Ectodermal cell (in vitro differentiated cells): Measurements from ENCODE around the gene ELL.
"Not testable (repeated sequence)": the region's sequence is repeated elsewhere in the genome, so short reads cannot be mapped to it uniquely, and the experiment has no call there.

ENCODE experiments used
- H3K27ac ChIP-seq: 2 replicates; pipeline ENCODE4 v1.7.0; 2013; ENCODE audit warnings: mild to moderate bottlenecking, low read depth, low read length; ENCODE audit not compliant: insufficient read depth, poor library complexity, severe bottlenecking
- H3K27me3 ChIP-seq: 2 replicates; pipeline ENCODE4 v1.7.0; 2013; ENCODE audit warnings: mild to moderate bottlenecking, low read length; ENCODE audit not compliant: insufficient read depth, control insufficient read depth, poor library complexity, severe bottlenecking
- H3K36me3 ChIP-seq: one replicate; pipeline ENCODE4 v1.7.0; 2013; ENCODE audit warnings: low read length; ENCODE audit not compliant: control insufficient read depth, insufficient read depth
- H3K4me1 ChIP-seq: one replicate; pipeline ENCODE4 v1.7.0; 2013; ENCODE audit warnings: low read length; ENCODE audit not compliant: control insufficient read depth, insufficient read depth
- H3K4me3 ChIP-seq: 2 replicates; pipeline ENCODE4 v1.7.0; 2013; ENCODE audit warnings: low read depth, low read length, control low read depth; ENCODE audit not compliant: insufficient read depth
- H3K9me3 ChIP-seq: 2 replicates; pipeline ENCODE4 v1.7.0; 2013; ENCODE audit warnings: mild to moderate bottlenecking, low read length, moderate library complexity; ENCODE audit not compliant: control insufficient read depth
- WGBS, 2 experiments: methylation state at CpG; one replicate each; pipeline ENCODE4 v1.1.7; 2013; ENCODE audit warnings: missing lambda C conversion rate in 2 of 2; 5-methylcytosine and 5-hydroxymethylcytosine counted together

The ELL gene

GRCh38 chr19:18542941-18543813 is 21.3 kb upstream of the ELL start, which contains the start of gene FKBP8:
FKBP8 (minus strand) TSS chr19:18543573; CDS start chr19:18541970, 1,603 bp downstream.
- 0% methylated on average over 81 of the region's 86 CpGs for WGBS, 2 experiments
- Histone ChIP-seq H3K9me3 (no peaks in the 10 kb centered on the region), H3K27me3 (no peaks in the 10 kb centered on the region), H3K27ac (no peak within 1 kb of the TSS), H3K4me1 (no peaks in the 10 kb centered on the region), H3K36me3 (peaks cover 22% of the 10 kb centered on the region), H3K4me3 (peak within 1 kb of the TSS; percentile 47)

GRCh38 chr19:18541992-18542940 is 20.4 kb upstream of the ELL start:
- Histone ChIP-seq H3K9me3 (no peaks in the 10 kb centered on the region), H3K36me3 (peaks cover 28% of the 10 kb centered on the region), H3K4me3 (peak overlapping the region; percentile 47), H3K4me1 (no peaks in the 10 kb centered on the region), H3K27me3 (no peaks in the 10 kb centered on the region), H3K27ac (no peak overlapping the region)
- WGBS, 2 experiments = 33% methylated on average over 11 of the region's 11 CpGs

- no peaks in the 10 kb centered on the region for H3K4me1 ChIP-seq
- H3K27ac ChIP-seq = no peak overlapping the region
- 94 to 95% methylated on average over 21 of the region's 21 CpGs for WGBS, 2 experiments
- H3K36me3 ChIP-seq = peaks cover 37% of the 10 kb centered on the region
- H3K27me3 ChIP-seq = no peaks in the 10 kb centered on the region
- no peaks in the 10 kb centered on the region for H3K9me3 ChIP-seq
- no peak overlapping the region for H3K4me3 ChIP-seq
Observed at GRCh38 chr19:18541258-18541991, 19.6 kb upstream of the ELL start.

- not testable (repeated sequence) for H3K4me3 ChIP-seq, H3K9me3 ChIP-seq, H3K27me3 ChIP-seq, H3K27ac ChIP-seq, H3K4me1 ChIP-seq
- peaks cover 45% of the 10 kb centered on the region for H3K36me3 ChIP-seq
- WGBS, 2 experiments = 96% methylated on average over 1 of the region's 1 CpG
Observed at GRCh38 chr19:18540200-18540599, 18.3 kb upstream of the ELL start.

- no peaks in the 10 kb centered on the region for H3K9me3 ChIP-seq
- H3K27me3 ChIP-seq = no peaks in the 10 kb centered on the region
- peaks cover 45% of the 10 kb centered on the region for H3K36me3 ChIP-seq
- H3K27ac ChIP-seq = no peak overlapping the region
- no peak overlapping the region for H3K4me3 ChIP-seq
- no peaks in the 10 kb centered on the region for H3K4me1 ChIP-seq
- WGBS, 2 experiments = 95 to 96% methylated on average over 19 of the region's 19 CpGs
Observed at GRCh38 chr19:18539372-18539771, 17.5 kb upstream of the ELL start.

GRCh38 chr19:18538115-18538514 is 16.2 kb upstream of the ELL start:
- Histone ChIP-seq H3K27ac (no peak overlapping the region), H3K4me3 (no peak overlapping the region), H3K9me3 (no peaks in the 10 kb centered on the region), H3K36me3 (peaks cover 45% of the 10 kb centered on the region), H3K4me1 (no peaks in the 10 kb centered on the region), H3K27me3 (no peaks in the 10 kb centered on the region)
- WGBS, 2 experiments = 95 to 97% methylated on average over 22 of the region's 22 CpGs

GRCh38 chr19:18537431-18537830 is 15.6 kb upstream of the ELL start:
- Histone ChIP-seq H3K27ac (no peak overlapping the region), H3K4me3 (no peak overlapping the region), H3K27me3 (no peaks in the 10 kb centered on the region), H3K4me1 (no peaks in the 10 kb centered on the region), H3K9me3 (no peaks in the 10 kb centered on the region), H3K36me3 (peaks cover 45% of the 10 kb centered on the region)
- 96 to 97% methylated on average over 17 of the region's 17 CpGs for WGBS, 2 experiments

GRCh38 chr19:18536475-18536874 is 14.6 kb upstream of the ELL start:
- Histone ChIP-seq H3K27ac (no peak overlapping the region), H3K27me3 (no peaks in the 10 kb centered on the region), H3K9me3 (no peaks in the 10 kb centered on the region), H3K36me3 (peaks cover 44% of the 10 kb centered on the region), H3K4me1 (no peaks in the 10 kb centered on the region), H3K4me3 (no peak overlapping the region)
- 97% methylated on average over 10 of the region's 10 CpGs for WGBS, 2 experiments

GRCh38 chr19:18533058-18533457 is 11.2 kb upstream of the ELL start:
- no peaks in the 10 kb centered on the region for H3K4me1 ChIP-seq
- no peak overlapping the region for H3K4me3 ChIP-seq
- no peak overlapping the region for H3K27ac ChIP-seq
- H3K27me3 ChIP-seq = no peaks in the 10 kb centered on the region
- 93 to 96% methylated on average over 4 of the region's 4 CpGs for WGBS, 2 experiments
- H3K36me3 ChIP-seq = peaks cover 28% of the 10 kb centered on the region
- H3K9me3 ChIP-seq = no peaks in the 10 kb centered on the region
